NCI-H1930 (cell line): Measurements from ENCODE around the gene SLC39A9.
"Not testable (repeated sequence)": the region's sequence is repeated elsewhere in the genome, so short reads cannot be mapped to it uniquely, and the experiment has no call there.

ENCODE experiments used
- DNase-seq, 2 experiments: peaks; one replicate each; lab custom pipeline; 2025; lab: John Stamatoyannopoulos, UW

SLC39A9 gene

GRCh38 chr14:69368381-69368780, 30.1 kb upstream of the SLC39A9 start:
- DNase-seq, result no peak

DNA sequence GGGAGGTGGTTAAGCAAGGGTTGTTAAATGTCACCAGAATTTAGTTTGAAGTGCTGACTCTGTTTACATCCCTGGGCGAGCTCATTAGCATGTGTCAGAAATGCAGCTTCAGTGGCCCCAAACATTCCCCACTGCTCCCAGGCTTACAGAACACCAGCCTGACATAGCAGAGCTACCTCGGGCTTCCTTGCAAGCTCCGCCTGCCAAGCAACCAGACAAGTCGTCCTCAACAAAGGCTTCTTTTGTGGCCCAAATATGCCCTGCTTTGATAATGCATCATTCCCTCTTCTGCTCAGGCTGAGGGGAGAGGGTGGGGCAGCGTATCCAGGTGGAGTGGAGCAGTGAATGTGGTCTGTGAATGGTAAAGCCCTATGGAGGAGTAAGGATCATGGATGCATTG, 28.4 kb upstream of the SLC39A9 start:
- no peak for DNase-seq

GRCh38 chr14:69372146-69372545, 26.3 kb upstream of the SLC39A9 start:
- DNase-seq, result no peak

GRCh38 chr14:69373104-69373503, 25.4 kb upstream of the SLC39A9 start:
- DNase-seq, result no peak

- DNase-seq, result no peak
Measured at GRCh38 chr14:69374235-69374634, 24.3 kb upstream of the SLC39A9 start.

DNA sequence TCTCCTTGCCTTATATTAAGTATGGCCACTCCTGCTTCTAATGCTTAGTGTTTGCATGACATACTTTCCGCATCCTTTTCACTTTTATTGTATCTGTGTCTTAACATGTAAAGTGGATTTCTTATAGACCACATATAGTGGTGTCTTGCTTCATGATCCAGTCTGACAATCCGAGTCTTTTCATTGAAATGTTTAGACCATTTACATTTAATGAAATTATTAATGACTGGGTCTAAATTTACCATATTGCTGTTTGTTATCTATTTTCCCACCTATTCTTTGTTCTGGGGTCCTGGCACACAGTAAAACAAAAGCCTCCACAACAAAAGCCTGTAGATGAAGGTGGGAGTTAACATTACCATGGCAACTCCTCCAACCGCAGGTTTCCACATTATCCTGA, 23.3 kb upstream of the SLC39A9 start:
- no peak for DNase-seq

- DNase-seq, result no peak
Measured at GRCh38 chr14:69375722-69376121, 22.8 kb upstream of the SLC39A9 start.

- DNase-seq, result no peak
Measured at GRCh38 chr14:69376439-69376838, 22.1 kb upstream of the SLC39A9 start.

DNA sequence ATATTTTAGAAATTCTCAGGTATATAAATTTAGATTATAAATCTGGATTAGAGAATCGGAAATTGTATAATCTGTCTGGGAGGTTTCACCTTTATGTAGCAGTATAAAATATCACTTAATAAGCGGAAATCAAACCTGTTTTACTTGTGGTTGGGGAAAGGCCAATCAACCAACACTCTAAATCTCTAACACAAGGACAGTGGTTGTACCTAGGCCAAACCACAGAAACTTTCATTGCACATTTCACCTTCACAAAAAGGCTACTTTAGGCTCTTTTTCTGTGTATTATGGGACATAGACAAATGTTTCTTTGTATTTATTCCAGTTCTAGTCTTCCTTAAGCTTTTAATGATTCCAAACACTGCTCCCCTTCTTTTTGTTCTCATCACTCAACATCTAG, 20.2 kb upstream of the SLC39A9 start:
- no peak for DNase-seq

DNA sequence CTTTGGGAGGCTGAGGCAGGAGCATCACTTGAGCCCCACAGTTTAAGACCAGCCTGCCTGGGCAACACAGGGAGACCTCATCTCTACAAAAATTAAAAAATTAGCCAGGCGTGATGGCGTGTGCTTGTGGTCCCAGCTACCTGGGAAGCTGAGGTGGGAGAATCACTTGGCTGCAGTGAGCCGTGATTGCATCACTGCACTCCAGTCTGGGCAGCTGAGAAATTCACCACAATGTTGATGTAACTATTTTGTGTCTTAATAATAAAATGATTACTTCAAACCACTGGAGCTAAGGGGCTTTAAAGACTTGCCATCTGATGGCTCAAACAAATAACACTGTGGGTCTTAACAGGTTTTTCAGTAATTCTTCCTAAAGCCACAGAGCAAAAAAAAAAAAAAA, 11.2 kb upstream of the SLC39A9 start:
- no peak for DNase-seq

- DNase-seq, result not testable (repeated sequence)
Measured at GRCh38 chr14:69391400-69391799, 7.1 kb upstream of the SLC39A9 start.

GRCh38 chr14:69392481-69392880, 6.0 kb upstream of the SLC39A9 start:
- no peak for DNase-seq

GRCh38 chr14:69395929-69396328, 2.6 kb upstream of the SLC39A9 start:
- no peak for DNase-seq

DNA sequence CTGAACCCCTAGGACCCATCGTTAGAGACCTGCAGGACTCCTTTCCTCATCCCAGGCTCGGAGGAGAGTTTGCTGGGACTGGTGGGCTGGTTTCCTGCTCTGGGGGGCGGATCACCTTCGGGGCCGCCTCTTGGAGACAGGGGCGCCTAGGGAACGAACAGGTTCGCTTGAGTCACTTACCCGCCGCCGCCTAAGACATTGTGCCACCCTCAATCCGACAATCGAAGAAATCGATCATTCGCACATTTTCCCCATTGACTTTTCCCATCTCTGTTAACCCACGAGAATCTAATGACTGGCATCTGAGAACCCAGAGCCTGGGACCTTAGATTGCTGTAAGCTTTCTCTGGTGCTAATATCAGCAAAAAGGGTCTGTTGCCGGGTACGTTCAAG, 322 bp downstream of the SLC39A9 start:
- no peak for DNase-seq

DNA sequence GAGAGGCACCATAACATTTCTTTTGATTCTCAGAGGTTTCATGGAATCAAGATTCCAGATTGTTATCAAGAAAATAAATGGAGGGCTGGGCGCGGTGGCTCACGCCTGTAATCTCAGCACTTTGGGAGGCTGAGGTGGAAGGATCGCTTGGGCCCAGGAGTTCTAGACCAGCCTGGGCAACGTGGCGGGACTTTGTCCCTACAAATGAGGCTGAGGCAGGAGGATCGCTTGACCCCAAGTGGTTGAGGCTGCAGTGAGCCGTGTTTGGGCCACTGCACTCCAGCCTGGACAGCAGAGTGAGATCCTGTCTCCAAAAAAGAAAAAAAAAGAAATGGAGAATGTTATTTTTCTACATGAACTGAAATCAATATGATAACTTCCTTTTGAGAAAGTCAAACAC, 1.3 kb downstream of the SLC39A9 start:
- DNase-seq, result no peak

GRCh38 chr14:69400154-69400553, 1.7 kb downstream of the SLC39A9 start:
- DNase-seq, result no peak

GRCh38 chr14:69401841-69402240, 3.3 kb downstream of the SLC39A9 start:
- no peak for DNase-seq

DNA sequence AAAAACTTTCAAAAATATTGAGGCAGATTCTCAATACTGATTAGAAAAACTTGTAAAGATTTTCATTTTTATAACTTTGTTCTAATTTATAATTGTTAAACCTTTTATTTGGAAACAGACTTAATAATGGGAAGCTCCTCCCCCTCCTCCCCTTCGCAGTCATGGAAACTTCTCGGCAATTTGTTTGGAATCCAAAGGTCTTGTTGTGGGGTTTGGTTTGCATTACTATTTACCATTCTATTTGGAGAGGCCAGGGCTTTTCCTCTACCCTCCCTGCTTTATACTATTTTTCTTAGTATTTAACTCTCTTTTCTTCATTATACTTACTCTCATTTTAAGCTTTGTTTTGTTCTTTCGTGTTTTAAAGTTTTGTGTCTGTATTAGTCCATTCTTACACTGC, 6.0 kb downstream of the SLC39A9 start:
- no peak for DNase-seq

DNA sequence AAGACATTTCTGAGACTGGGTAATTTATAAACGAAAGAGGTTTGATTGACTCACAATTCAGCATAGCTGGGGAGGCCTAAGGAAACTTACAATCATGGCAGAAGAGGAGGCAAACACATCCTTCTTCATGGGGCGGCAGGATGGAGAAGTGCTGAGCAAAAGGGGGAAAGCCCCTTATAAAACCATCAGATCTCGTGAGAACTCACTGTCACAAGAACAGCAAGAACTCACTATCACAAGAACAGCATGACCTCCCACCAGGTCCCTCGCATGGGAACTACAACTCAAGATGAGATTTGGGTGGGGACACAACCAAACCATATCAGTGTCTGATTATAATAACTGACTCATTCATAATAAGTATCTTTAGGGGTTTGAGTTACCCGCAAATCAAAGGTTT, 6.4 kb downstream of the SLC39A9 start:
- no peak for DNase-seq

- no peak for DNase-seq
Measured at GRCh38 chr14:69405762-69406161, 7.3 kb downstream of the SLC39A9 start.

- DNase-seq, result no peak
Measured at GRCh38 chr14:69408331-69408960, 10.0 kb downstream of the SLC39A9 start.

- DNase-seq, result no peak
Measured at GRCh38 chr14:69413483-69413882, 15.0 kb downstream of the SLC39A9 start.

GRCh38 chr14:69416087-69416486, 17.6 kb downstream of the SLC39A9 start:
- DNase-seq, result not testable (repeated sequence)

DNA sequence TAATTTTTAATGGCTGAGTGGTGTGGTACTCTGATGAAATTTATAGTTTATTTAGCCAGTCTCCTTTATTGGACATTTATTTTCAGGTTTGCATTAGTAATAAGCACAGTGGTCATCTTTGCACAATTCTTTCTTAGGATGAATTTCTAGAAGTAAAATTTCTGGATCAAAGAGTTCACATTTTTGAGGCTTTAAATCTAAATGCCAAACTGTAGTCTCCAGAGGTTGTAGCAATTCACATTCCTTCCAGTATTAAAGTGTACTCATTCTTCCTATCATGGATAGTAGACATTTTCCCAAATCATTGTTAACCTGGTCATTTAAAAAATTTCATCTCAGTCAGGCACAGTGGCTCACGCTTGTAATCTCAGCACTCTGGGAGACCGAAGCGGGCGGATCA, 24.8 kb downstream of the SLC39A9 start:
- no peak for DNase-seq
